AG09319 (cell line): Measurements from ENCODE around the gene SH2D4B.

Experiments used
- DNase-seq: peaks from one replicate; pipeline ENCODE4 v3.0.0-alpha.2; 2010; ENCODE audit warnings: low read depth; ENCODE audit errors: extremely low read depth
- CTCF ChIP-seq: IDR thresholded peaks from 2 replicates; pipeline ENCODE4 v1.5.1; 2011; ENCODE audit warnings: low read depth, mild to moderate bottlenecking, inconsistent platforms, low read length, moderate library complexity

SH2D4B gene

GRCh38 chr10:80537086-80537735, 491 bp upstream of the SH2D4B start:
- no peak for DNase-seq
- TF ChIP-seq CTCF, result no peak

GRCh38 chr10:80538481-80539185, 931 bp downstream of the SH2D4B start:
- no peak for TF ChIP-seq CTCF
- no peak for DNase-seq

GRCh38 chr10:80539421-80540031, 1.8 kb downstream of the SH2D4B start:
- no peak for TF ChIP-seq CTCF
- DNase-seq, result no peak

- no peak for TF ChIP-seq CTCF
- DNase-seq, result no peak
Measured at GRCh38 chr10:80540136-80540535, 2.4 kb downstream of the SH2D4B start.

GRCh38 chr10:80540618-80540980, 2.9 kb downstream of the SH2D4B start:
- DNase-seq, result no peak
- no peak for TF ChIP-seq CTCF

GRCh38 chr10:80540981-80541750, 3.5 kb downstream of the SH2D4B start:
- DNase-seq, result no peak

More at GRCh38 chr10:80540981-80541750, 3.5 kb downstream of the SH2D4B start:
- no peak for TF ChIP-seq CTCF
